ENCODE data around the gene MINDY1. TPM values are rescaled to one million over a fixed set of nuclear protein-coding genes. Genes with fewer than 3 reads are reported as not detected.

The MINDY1 gene
- total RNA-seq, 2 experiments from 2014 or later: 10.4 TPM

- TF ChIP-seq CTCF (IDR thresholded peaks at IDR 0.05): no peak
- intact Hi-C loops (cut with micrococcal nuclease): no loop called here
- Mint-ChIP-seq H3K4me3 (no peak overlapping the region), H3K4me1 (ENCODE audit: low read depth) (peaks cover 65% of the 10 kb centered on the region), H3K27me3 (no peaks in the 10 kb centered on the region), H3K27ac (peak overlapping the region; percentile 36), H3K36me3 (ENCODE audit: low read depth) (peaks cover 61% of the 10 kb centered on the region), H3K9me3 (no peaks in the 10 kb centered on the region)
- ATAC-seq: no peak
- ChIA-PET POLR2A (interaction anchor here (0.7 to 3.0 kb wide), 3 partner anchors 11 to 19 kb away, joined by 3 to 9 read pairs (median 8); partner anchors contain the start of gene GABPB2), CTCF (interaction anchor here (0.8 to 2.2 kb wide), 5 partner anchors 8 to 71 kb away, joined by 3 to 13 read pairs (median 3); partner anchors contain the start of gene CDC42SE1)
- DNase-seq: no peak
Observed at GRCh38 chr1:151051356-151052009, 44.8 kb upstream of the MINDY1 start.

GRCh38 chr1:151050051-151050688 is 43.5 kb upstream of the MINDY1 start:
- Mint-ChIP-seq H3K4me3 (no peak overlapping the region), H3K9me3 (no peaks in the 10 kb centered on the region), H3K36me3 (ENCODE audit: low read depth) (peaks cover 48% of the 10 kb centered on the region)

GRCh38 chr1:151049458-151049857 is 42.8 kb upstream of the MINDY1 start:
- Mint-ChIP-seq H3K27ac (peak overlapping the region; percentile 15), H3K4me1 (ENCODE audit: low read depth) (peaks cover 53% of the 10 kb centered on the region), H3K27me3 (no peaks in the 10 kb centered on the region), H3K4me3 (peak overlapping the region; percentile 15), H3K9me3 (no peaks in the 10 kb centered on the region), H3K36me3 (ENCODE audit: low read depth) (peaks cover 41% of the 10 kb centered on the region)
- CTCF ChIA-PET: interaction anchor here (1.2 to 2.2 kb wide), 4 partner anchors 9 to 107 kb away, joined by 4 to 13 read pairs (median 8); partner anchors contain the start of genes CDC42SE1 and TNFAIP8L2
- intact Hi-C loops (cut with micrococcal nuclease): no loop called here
- no peak for TF ChIP-seq CTCF (IDR thresholded peaks at IDR 0.05)
- POLR2A ChIA-PET: interaction anchor here (0.7 to 4.0 kb wide), 4 partner anchors 9 to 203 kb away, joined by 3 to 22 read pairs (median 4); partner anchors contain the start of gene CDC42SE1
- no peak for DNase-seq
- no peak for ATAC-seq

More at GRCh38 chr1:151050051-151050688, 43.5 kb upstream of the MINDY1 start:
- DNase-seq (no peak), ATAC-seq (no peak)
- POLR2A ChIA-PET: interaction anchor here (0.7 to 4.0 kb wide), 4 partner anchors 8 to 202 kb away, joined by 3 to 22 read pairs (median 4); partner anchors contain the start of gene CDC42SE1
- Mint-ChIP-seq H3K27me3 (no peaks in the 10 kb centered on the region), H3K27ac (peak overlapping the region; percentile 20), H3K4me1 (ENCODE audit: low read depth) (peaks cover 60% of the 10 kb centered on the region)
- intact Hi-C loops (cut with micrococcal nuclease): no loop called here
- CTCF ChIA-PET: interaction anchor here (1.1 to 2.2 kb wide), 7 partner anchors 8 to 107 kb away, joined by 3 to 13 read pairs (median 5); partner anchors contain the start of genes CDC42SE1 and TNFAIP8L2
- TF ChIP-seq CTCF (IDR thresholded peaks at IDR 0.05): no peak

GRCh38 chr1:151048645-151049032 is 41.9 kb upstream of the MINDY1 start:
- peaks cover 50% of the 10 kb centered on the region for H3K4me1 Mint-ChIP-seq (ENCODE audit: low read depth)
- no peaks in the 10 kb centered on the region for H3K27me3 Mint-ChIP-seq
- H3K4me3 Mint-ChIP-seq: peak overlapping the region; percentile 83
- CTCF ChIA-PET: interaction anchor here (0.8 to 6.5 kb wide), 8 partner anchors 9 to 110 kb away, joined by 3 to 56 read pairs (median 4); partner anchors contain the start of genes CDC42SE1, MLLT11 and TNFAIP8L2
- H3K9me3 Mint-ChIP-seq: no peaks in the 10 kb centered on the region
- no peak for ATAC-seq
- H3K27ac Mint-ChIP-seq: peak overlapping the region; percentile 82
- POLR2A ChIA-PET: interaction anchor here (1.0 to 4.0 kb wide), 4 partner anchors 10 to 108 kb away, joined by 3 to 22 read pairs (median 4); partner anchors contain the start of genes CDC42SE1 and TNFAIP8L2
- intact Hi-C loops (cut with micrococcal nuclease): no loop called here
- no peak for DNase-seq
- peaks cover 32% of the 10 kb centered on the region for H3K36me3 Mint-ChIP-seq (ENCODE audit: low read depth)
- peak; percentile 13 for TF ChIP-seq CTCF (IDR thresholded peaks at IDR 0.05)

Data from activated CD8-positive, alpha-beta T cell treated with anti-CD3 and anti-CD28 coated beads for 36 hours (primary cell).